Measurements from ENCODE around the gene MGAT5.

MGAT5 gene

DNA sequence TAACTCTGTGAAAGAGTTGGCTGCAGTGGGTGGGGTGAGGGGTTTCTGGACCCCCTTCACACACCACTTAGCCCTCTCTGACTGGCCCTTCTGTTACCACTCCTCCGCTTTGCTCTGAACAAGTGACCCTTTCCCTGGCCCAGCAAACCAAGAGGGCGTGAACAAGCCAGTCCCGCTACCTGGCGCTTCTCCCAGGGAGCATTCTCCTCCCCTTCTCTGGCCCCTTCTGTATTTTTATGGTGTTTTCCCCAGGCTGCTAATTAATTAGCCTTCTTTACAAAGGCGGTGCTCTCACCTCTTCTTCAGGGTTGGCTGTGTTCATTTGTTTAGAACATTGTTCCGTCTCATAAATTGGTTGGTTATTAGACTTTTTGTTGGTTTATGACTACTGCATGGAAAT, 180.1 kb downstream of the MGAT5 start:
- DNase-seq: no peak

DNA sequence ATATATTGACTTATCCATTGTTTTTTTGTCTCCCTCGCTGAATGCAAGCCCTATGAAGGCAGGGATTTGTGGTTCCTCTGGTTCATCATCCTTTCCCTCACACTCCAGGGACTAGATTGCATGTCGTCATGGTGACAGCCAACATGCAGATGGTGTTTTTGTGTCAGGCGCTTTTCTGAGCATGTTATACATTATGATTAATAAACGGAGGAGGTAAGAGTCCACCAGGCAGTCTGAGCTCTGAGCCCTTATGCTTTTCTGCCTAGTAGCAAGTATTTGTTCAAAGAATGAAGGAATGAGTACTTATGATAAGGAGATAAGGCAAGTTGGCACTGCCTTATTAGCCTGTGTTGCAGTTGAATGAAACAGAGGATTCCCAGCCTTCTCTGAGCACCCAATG, 181.6 kb downstream of the MGAT5 start:
- DNase-seq: no peak

DNA sequence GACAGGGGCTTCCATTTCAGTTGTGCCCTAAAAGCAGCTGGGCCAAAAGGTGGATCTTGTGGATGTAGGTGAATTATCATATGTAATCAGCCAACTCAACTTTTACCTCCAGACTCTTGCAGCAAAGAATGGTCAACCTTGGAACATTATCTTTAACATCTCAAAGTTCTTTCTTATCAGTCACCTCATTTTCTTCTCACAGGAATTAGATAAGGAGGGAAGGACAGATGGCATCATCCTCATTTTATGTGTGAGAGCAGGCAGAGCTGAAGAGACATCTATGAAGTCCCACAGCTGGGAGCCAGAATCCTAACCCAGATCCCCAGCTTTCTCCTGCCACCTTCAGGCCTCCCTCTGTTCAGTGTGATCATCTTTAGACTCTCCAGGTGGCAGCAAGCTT, 182.1 kb downstream of the MGAT5 start:
- no peak for DNase-seq

DNA sequence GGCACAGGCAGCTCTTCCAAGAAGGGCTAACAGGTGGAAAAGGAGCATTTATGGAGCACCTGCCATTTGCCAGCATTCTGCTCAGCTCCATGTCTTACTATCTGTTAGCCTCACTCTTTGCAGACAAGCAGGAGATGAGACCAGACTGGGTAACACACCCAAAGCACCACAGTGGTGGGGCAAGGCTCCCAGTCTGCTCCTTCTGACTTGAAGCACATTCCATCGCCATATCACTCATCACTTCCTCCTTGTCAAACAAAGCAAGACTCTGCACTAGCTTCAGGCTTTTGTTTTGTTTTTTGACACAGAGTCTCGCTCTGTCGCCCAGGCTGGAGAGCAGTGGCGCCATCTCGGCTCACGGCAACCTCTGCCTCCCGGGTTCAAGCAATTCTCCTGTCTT, 182.8 kb downstream of the MGAT5 start:
- no peak for DNase-seq

- no peak for DNase-seq
Observed at GRCh38 chr2:134438371-134438770, 184.5 kb downstream of the MGAT5 start.

- no peak for DNase-seq
Observed at GRCh38 chr2:134440336-134440909, 186.6 kb downstream of the MGAT5 start.

DNA sequence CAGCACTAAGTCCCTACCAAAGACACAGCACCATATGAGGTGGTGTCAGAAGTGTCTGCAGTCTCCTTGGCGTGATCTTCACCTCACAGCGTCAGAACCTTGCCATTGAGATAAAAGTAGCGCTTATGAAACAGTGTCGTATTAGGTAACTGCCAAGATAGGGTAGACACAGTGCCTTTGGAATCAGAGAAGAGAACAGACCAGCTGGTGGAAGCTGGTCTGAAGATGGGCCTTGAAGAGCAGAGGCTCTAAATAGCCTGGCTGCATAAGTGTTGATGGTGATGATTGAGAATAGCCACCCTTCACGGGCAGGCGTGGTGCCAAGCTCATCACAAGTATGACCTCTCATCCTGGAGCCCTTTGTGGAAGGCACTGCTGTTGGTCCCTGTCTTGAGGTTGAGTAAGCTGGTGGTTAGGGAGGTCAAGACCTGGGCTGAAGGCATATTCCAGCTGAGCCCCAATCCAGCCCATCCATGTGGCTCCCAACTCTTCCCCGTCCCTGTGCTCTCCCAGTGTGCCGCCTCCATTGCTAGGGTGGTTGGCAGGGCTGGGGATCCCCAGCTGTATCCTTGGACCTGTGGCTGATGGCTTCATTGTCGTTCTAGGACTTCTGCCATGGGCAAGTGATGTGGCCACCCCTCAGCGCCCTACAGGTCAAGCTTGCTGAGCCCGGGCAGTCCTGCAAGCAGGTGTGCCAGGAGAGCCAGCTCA, 187.4 kb downstream of the MGAT5 start:
- DNase-seq: no peak

DNA sequence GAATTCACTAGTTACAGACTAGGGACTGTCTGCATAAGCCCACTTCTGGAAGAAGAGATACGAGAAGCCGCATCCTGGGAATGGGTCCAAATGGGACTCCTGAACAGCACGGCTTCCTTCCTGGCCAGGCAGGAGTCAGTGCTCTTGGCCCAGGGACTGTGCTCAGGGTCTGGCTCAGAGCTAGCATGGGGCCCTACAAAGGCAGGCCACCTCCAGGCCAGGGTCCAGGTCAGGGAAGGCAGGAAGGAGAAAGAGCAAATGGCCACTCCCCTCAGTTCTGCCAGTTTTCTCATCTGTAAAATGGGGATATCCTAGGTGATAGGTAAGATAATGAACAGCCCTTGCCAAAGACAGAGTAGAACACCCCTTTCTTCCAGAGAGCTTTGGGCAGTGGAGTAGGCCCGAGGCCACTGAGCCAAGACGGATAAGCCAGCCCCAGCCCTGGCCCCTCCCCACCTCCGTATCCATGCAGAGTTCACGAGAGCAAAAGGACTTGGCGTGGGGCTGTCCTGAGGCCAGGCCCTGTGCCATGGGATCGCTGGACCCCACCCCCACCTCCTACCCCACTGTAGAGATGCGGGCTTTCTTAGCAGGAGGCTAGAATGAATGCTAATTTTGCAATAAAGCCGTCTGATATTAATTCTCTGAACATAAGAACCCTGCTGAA, 190.1 kb downstream of the MGAT5 start:
- DNase-seq: no peak

DNA sequence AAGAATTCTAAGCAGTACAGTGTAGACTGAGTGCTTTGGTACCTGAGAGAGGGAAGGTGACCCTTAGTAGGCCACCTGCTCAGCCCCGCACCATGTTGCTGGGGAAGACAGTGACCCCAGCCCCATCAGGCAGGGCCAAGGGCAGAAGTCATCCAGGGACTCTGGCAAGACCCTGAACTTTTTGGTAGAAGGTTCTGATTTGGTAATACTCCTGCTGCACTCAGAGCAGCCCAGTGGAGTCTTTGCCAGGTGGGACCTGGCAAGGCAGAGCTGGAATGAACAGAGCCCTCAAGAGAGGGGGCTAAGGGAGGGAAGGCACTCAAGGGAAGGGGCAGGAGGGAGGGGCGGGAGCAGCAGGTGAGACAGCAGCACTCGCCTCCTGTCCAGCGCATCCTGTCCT, 191.2 kb downstream of the MGAT5 start:
- DNase-seq: no peak

DNA sequence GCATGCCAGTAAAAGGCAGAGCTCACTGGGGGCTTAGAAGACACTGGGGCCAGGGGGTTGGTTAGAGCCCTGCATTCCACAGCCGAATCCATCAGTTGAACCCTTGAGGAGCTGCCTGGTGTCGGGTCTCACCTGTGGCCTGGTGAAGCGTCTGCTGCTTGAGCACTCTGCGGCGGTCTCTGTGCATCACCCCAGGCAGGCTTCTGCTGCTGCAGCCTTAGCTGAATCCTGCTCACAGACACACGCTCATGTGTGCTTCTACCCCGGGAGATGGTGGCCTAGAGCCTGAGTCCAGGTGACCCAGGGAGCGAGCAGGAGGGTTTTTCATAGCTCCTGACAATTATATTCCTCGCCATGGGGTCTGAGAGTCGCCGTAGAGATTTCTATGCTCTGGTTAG, 192.1 kb downstream of the MGAT5 start:
- DNase-seq: no peak

- DNase-seq: no peak
Observed at GRCh38 chr2:134446383-134447017, 192.6 kb downstream of the MGAT5 start.

- no peak for DNase-seq
Observed at GRCh38 chr2:134447669-134448068, 193.8 kb downstream of the MGAT5 start.

GRCh38 chr2:134448650-134449049, 194.8 kb downstream of the MGAT5 start:
- no peak for DNase-seq

DNA sequence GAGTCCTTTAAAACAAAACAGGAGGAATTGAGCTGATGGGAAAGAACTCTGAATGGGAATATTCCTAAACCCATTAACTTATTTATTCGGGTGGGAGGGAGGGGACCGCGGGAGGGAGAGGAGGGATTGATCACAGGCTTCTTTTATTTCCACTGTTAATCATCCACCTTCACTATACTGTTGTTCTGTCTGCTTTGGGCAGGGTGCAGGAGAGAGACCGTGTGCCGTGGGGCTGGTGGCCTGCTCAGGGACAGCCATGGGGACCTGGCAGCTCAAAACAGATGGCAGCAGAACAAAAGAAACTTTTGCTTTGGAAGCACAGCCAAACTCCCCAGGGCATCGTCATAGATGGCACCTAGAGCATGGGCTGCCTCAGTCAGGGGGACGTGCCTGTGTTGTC, 195.3 kb downstream of the MGAT5 start:
- DNase-seq: no peak

- no peak for DNase-seq
Observed at GRCh38 chr2:134449751-134450513, 196.1 kb downstream of the MGAT5 start.

GRCh38 chr2:134451347-134451630, 197.4 kb downstream of the MGAT5 start:
- no peak for DNase-seq

DNA sequence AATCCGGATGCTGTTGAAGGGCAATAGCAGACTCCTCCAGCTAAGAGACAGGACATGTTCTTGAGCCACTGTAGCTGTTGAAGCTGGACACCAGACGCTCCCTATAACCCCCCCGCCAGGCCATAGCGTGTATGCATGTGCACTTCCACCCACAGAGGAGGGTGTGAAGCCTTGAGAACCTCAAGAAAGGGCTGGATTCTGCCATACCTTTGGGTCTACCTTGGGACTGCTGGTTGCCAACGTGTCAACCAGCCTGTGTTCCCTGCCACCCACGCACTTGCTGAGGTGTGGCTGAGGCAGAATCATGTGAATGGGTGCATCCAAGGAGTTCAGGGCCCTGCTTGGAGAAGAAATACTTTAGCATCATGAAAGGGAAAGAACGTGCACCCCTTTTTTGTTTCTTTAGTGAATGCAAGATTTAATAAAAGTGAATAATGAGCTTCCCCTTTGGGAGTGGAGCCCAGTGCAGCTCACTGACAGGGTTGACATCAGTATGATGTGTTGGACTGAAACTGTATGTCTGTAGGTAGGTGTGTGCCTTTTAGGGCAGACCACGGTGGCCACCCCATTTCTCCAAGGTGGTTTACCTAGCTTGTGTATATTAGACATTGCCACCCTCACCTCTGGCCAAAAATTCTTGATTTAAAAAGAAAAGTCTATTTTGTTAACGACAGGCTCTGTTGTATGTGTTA, 198.3 kb downstream of the MGAT5 start:
- no peak for DNase-seq

GRCh38 chr2:134453476-134453875, 199.6 kb downstream of the MGAT5 start:
- DNase-seq: no peak

- DNase-seq: no peak
Observed at GRCh38 chr2:134453973-134454372, 200.1 kb downstream of the MGAT5 start.

GRCh38 chr2:134454426-134454825, 200.6 kb downstream of the MGAT5 start:
- no peak for DNase-seq

DNA sequence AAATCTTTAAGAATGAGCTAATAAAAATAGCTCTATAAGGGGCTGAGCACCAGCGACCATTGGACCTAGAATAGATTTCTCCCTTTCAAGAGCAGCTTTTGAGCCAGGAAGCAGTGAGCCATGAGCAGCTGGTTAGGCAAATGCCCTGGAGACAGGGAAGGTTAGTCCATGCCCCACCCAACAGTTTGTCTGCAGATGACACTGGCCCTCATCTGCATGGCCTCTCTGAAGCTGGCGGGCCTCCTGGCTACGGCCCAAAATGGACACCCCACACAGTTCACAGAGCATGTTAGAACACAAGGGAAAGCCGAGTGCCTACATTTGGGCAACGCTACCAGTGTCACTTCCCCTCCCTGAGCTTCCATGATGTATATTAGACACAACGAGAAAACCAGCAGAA, 201.1 kb downstream of the MGAT5 start:
- no peak for DNase-seq

DNA sequence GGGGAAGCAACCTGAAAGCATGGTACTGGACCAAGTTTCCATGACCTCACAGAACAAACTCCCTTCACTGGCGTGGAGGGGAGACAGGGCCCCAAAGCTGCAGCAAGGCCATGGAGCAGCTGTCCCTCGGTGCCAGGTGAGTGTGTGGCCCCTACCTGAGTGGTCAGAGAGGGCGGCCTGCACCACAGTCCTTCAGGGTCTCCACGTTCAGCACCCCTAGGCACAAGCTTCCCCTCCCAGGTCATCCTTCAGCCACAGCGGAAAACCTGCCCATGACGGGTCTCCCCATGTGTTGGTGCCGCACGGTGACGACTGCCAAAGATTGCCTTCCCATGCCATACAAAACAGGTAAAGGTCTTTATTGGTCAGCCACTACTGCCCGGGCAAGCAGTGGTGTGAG, 201.6 kb downstream of the MGAT5 start:
- no peak for DNase-seq

DNA sequence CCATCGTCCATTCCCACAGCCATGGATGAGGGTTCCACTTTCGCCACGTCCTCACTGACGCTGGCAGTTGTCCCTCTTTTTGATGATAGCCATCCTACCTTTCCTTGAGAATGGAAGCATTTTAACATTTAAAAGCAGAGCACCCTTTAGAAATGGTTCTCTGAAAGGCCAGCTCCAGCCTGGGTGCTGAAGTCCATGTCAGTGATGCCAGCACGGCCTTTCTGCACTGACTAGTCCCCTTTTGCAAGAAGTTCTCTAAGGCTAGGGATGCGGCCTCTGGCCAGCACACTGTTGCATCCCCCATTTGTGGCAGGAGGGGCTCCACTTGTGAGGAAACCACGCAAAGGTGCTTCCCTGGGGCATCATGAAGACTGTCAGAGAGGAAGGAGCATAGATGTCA, 203.5 kb downstream of the MGAT5 start:
- no peak for DNase-seq
